Measurements from ENCODE around the gene CCDC160. TPM values are rescaled to one million over a fixed set of nuclear protein-coding genes. Genes with fewer than 3 reads are reported as not detected.

The CCDC160 gene
- total and polyA plus RNA-seq, 2 of the 8 experiments (the other 6 are each of a cell fraction or from before 2014, with no cell fraction given) = 0.92 to 2.6 TPM

- TF ChIP-seq TAF7 (optimal IDR thresholded peaks at IDR 0.05; ENCODE audit: borderline replicate concordance, low read depth, low read length) = no peak
- no peak for TF ChIP-seq CREB1 (IDR thresholded peaks at IDR 0.05)
- no peak for TF ChIP-seq RFX5 (IDR thresholded peaks at IDR 0.05; ENCODE audit: borderline replicate concordance, low read depth, low read length)
- no peak for TF ChIP-seq BCL11A (IDR thresholded peaks at IDR 0.05; ENCODE audit: low read depth in 2 of 2, low read length in 2 of 2)
- no peak for TF ChIP-seq CTBP2 (IDR thresholded peaks at IDR 0.05; ENCODE audit: borderline replicate concordance, insufficient read depth, insufficient read length, low read length)
- TF ChIP-seq RNF2 (IDR thresholded peaks at IDR 0.05; ENCODE audit: borderline replicate concordance, low read depth, low read length, missing control alignments, poor library complexity, severe bottlenecking) = no peak
- no peak for TF ChIP-seq HDAC2 (IDR thresholded peaks at IDR 0.05; ENCODE audit: borderline replicate concordance in 1 of 2, low read depth in 2 of 2, low read length in 2 of 2)
Measured at GRCh38 chrX:134206221-134206620, 30.8 kb upstream of the CCDC160 start (continued).

Data from H1 (cell line).